ENCODE data around the gene ALKBH5.

ALKBH5 gene

DNA sequence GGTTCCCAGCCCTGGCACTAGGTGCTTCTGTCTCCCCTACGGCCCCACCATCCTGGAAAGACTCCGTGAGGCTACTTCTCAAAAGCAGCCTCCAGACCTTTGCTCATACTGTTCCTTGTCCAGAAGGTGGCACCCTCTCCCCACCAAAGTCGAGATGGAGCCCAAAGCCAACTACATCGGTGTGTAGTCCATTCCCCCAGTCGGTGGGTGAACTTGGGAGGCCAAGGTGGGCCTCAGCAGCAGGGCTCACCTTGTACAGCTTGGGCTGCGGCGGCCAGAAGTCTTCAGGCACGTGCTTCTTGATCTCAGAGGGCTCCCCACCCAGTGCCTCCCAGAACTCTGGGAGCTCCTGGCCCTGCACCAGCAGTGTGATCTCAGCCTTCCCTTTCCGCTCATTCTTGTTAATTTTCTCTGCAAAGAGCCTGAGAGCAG, 64.7 kb downstream of the ALKBH5 start:
- DNase-seq, result peak; percentile 60

DNA sequence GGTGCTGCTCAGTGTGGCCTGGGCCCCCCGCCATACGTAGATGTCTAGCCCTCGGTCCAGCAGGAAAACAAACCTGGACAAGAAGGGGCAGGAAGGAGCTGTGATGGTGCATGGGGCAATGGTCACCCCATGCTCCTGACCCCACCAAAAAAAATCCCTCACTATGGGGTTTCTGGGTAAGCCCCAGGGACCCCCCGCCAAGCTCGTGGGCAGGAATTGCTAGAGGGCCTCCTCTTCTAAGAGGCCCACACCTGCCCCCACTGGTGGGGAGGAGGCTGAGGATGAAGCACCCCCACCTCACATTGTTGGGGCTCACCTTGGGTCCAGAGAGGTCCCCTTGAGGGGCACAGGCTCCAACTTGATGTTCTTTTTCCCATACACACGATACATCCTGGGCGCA, 65.2 kb downstream of the ALKBH5 start:
- no peak for DNase-seq

DNA sequence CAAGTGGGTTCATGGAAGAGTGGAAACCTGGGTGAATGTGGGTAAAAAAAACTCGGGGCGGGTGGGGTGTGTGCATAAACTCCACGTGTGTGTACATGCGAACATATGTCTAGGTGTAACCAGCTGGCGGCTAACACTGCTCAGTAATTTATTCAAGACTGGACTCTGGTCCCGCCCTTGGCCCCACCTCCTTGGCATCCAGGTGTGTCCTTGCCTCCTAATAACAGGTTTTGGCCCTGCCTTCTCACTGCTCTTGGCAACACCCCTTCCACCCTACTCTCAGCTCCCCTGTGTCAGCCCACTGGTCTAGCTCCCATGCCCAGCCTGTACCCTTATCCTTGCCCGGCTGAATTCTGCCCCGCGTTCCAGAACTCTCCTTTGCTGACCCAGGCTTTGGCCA, 66.6 kb downstream of the ALKBH5 start:
- no peak for DNase-seq

DNA sequence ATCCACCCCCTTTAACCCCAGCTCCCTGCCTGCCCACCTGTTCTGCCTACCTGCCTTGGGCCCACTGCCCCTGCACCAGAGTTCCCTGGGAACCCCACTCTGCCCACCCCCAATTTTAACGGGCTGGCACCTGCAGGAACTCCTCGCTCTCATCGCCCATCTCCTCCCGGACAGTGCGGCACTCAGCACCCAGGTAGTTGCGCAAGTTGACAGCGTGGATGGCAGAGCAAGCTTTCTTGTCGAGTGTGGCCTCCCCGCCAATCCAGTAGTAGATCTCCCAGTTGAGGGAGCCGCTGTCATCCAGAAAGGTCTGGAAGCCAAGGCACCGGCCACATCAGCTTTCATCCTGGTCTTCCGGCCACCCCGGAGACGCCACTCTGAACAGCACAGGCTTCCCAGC, 67.1 kb downstream of the ALKBH5 start:
- no peak for DNase-seq

DNA sequence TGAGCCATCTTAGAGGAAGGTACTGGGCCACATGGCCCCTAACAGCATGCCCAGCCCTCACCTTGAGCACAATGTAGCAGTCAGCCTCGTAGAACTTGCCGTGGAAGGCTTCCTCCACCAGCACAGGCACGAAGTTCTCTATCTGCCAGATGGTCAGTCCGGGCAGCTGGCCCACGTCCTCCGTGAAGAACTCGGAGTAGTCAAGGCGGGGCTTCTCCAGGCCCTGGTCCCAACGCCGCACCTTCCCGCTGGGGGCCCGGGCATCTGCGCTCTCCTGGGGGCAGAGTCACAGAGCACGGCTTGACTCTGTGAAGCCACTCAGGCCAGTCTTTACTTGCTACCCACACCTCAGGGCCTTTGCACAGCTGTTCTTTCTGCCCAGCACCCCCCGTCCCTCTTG, 67.6 kb downstream of the ALKBH5 start:
- no peak for DNase-seq

DNA sequence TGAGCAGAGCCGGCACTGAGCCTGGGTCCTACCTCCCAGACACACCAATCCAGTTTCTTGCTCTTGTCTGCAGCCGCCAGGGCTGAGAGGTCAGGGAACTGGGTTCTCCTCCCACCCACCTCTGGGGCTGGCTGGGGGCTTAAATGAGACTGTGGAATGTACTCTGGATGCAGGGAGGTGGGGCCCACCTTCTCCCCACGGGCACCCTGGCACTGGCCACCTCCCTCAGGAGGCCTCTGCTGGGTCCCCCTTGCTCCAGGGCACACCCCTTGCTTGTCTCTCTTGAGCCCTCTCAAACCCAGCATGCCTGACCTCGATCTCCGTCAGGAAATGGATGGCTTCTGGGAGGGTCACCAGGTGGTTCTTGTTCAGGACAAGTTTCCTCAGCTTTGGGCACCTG, 68.5 kb downstream of the ALKBH5 start:
- DNase-seq, result no peak

DNA sequence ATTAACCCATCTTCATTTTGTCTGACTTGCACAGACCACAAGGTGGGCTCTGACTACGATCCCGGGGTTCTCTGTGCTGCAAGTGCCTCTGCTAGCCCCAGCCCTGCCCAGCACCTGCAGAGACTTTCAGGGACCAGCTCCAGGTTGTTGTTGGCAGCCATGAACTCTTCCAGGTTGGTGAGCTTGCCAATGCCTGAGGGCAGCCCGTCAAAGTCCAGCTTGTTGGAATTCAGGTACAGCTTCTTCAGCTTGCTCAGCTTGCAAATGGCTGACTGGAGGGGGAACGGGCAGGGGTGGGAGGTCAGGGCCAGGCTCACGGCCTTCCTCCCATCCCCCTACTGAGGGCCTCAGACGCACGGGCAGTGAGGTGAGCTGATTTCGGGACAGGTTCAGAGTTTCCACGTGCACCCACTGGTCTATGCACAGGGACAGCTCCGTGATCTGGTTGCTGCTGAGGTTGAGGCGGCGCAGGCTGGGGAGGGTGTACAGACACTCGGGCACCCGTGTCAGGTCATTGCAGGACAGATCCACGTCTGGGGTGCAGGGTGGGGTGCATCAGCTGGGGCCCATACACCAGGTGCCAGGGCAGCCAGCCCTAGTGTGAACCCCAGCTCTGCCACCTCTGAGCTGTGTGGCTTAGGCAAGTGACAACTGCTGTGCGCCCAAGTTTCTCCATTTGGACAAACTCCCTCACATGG, 69.7 kb downstream of the ALKBH5 start:
- DNase-seq, result no peak

DNA sequence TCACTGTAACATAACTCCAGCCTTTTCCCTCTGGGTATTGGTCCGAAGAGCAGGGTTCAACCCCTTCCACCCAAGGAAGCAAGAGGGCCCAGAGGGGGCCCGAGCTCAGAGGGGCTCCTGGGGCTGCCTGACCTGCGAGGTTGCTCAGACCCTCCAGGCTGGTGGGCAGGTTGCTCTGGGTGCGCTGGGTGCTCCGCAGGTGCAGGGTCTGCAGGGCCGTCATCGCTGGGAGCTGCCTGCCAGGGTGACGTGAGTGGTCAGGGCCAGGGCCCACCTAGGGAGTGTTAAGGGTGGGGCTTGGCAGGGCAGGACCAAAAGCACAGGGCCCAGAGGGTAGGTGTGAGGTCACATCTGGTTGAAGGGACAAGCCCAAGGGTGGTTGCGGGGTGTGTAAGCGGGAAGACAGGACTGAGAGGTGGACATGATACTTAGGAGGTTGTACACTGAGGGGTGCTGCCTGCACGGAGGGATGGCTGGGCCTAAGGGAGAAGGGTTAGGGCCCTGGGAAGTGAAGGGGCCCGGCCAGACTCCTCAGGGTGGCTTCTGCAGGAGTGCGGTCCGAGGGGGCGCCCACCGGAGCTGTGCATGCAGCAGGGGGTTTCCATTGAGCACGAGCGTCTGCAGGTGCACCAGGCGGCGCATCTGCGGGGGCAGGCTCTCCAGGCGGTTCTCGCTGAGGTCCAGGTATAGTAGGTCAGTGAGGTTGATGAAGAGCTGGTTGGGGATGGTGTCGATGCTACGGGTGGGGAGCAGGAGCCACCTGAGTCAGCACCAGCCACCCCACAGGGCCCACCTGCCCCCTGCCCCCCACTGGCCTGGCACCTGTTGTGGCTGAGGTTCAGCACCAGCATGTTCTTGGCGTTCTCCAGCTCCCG, 70.6 kb downstream of the ALKBH5 start:
- DNase-seq, result no peak

DNA sequence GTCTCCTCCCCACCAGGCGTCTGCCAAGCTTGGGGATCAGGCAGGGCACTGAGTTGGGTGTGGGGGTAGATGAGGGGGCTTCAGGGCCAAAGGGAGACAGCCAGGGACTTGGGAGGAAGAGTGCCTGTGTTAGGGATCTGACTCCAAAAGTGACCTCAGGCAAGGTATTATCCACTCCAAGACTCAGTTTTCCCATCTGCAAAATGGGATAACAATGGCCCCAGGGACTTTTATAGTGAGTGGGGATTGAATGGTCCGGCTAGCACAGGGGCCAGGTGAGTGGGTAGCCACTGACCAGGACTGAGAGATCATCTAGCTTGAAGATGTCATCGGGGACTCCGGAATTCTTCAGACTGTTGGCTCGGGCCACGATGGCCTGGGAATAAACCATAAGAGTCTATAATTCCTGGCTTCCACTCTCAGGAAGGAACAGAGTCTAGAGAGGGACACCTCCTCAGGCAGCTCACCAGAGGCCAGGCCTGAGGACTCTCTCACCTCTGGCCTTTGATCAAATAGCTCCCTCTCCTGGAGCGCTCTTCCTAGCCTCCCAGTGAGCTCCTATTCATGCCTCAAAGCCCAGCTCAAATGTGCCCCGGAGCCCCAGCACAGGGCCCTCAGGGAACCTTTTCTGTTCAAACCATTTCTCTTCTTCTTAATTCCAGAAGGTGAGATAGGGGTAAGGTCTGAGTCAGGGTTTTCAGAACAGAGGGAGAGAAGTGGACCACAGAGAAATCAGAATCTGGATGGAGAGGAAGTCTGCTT, 71.4 kb downstream of the ALKBH5 start:
- DNase-seq, result no peak

DNA sequence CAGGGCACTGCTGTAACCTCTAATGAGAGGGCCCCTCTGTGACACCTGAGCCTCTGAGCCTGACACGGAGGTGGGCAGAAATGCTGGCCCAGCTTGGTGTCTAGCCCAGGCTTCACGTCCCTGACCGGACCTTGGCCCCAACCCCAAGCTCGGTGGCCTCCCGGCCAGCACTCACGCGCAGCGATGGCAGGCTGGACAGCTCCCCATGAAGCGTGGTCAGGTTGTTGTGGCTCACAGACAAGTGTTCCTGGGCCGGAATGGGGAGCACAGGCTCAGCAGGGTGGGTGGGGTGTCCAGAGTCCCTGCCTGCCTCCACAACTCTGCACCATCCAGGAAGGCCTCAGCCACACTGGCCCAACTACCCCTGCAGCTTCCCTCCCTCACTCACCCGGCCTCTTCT, 72.7 kb downstream of the ALKBH5 start:
- DNase-seq, result no peak

DNA sequence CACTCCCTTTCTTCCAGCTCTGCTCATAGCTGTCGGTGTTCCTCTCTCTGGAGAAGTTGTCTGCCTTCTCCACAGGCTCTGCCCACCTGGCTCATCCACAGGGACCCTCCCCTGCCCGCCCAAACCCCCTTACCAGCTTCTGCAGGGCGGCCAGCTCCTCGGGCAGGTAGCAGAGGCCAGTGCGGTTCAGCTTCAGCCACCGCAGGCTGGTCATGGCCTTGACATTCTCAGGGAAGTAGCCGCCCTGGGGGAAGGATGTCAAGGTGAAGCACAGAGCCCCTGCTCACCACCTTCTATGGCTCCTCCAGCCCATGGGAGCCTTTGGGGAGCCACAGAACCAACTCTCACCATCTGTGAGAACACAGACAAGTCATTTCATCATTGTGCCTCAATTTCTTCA, 73.1 kb downstream of the ALKBH5 start:
- DNase-seq, result no peak

DNA sequence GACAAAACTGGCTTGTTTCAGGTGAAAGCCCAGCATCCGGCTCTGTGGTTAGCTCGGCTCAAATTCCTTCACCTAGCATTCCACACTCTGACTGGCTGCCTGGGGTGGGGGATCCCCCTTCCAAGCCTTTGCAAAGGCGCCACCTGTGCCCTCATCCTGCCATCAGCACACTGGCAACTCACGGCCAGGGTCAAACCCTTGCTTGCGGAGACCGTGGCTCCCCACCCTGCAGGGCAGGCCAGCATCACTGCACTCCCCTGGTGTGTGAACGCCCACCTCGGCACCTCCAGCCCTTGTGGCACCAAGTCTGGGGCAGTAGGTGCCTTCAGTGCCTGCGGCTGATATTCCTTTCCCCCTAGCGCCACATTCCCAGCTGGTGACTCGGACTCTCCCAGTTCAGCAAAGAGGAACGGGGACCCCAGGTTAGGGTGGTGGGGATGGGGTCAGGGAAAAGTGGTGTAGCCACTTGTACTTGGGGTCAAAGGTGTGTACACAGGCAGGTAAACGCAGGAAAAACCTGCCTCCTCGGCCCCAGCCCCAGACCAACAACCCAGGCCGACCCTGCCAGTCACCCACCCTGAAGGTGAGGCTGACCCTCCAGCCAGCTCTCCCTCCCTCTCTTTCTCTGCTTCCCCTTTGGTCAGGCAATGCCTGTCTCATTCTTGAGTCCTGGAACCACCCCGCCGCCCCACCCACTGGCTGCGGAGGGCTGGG, 73.8 kb downstream of the ALKBH5 start:
- no peak for DNase-seq

DNA sequence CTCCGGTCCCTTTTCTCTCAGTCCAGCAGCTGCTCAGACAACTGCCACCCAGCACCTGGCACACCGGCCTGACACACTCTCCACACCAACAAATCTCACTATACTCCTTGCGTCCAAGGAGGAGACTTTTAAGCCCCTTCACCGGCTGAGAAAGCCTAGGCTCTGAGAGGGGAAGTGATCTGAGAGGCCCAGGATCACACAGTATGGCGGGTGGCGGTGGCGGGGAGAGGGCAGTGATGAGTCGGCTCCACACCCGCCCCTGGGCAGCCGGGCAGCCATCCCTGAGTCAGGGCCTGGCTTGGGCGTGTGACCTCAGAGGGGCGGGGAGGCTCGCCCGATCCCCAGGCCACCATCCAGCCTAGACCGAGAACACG, 74.3 kb downstream of the ALKBH5 start:
- peak; percentile 33 for DNase-seq

DNA sequence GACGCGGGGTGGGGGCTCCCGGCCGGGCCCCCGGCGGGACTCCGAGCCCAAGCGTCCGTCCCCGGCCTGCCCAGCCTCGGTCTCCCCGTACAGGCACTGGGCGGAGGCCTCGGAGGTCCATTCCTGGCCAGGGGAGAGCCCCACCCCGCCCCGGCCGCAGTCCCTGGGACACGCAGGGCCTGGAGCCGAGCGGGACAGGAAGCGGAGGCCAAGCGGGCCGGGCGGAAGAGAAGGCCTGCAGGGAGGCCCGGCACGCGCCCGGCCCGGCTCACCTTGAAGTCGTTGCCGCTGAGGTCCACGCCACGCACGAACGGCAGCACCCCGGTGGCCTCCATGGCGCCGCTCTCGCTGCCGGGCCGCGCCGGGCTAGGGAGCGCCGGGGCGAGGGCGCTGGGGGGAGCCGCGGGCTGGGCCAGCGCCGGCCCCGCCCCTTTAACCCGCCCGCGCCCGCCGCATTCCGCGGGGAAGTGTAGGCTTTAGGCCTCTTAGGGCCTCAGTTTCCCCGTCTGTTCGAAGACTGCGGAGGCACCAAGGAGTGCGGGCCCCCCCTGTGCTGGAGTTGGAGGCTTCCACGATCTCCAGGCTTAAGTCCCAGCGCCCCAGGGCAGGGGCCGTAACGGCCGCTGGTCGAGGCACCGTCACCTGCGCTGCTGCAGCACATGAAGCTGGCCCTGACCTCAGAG, 74.9 kb downstream of the ALKBH5 start, which contains the start of gene FLII:
Gene FLII (minus strand): TSS at position 383 of the 683 bp plus-strand sequence. CDS start 48 bp downstream, at position 335.
- peak; percentile 53 for DNase-seq
